ENCODE results near the gene HEMK1.

The HEMK1 gene

GRCh38 chr3:50575372-50575771, 6.0 kb downstream of the HEMK1 start:
- DNase-seq = no peak

- DNase-seq = no peak
Measured at GRCh38 chr3:50577348-50577747, 8.0 kb downstream of the HEMK1 start.

GRCh38 chr3:50580683-50581458, 11.5 kb downstream of the HEMK1 start:
- DNase-seq = no peak

GRCh38 chr3:50581459-50581842, 12.1 kb downstream of the HEMK1 start:
- DNase-seq = no peak

- no peak for DNase-seq
Measured at GRCh38 chr3:50582083-50582482, 12.8 kb downstream of the HEMK1 start.

GRCh38 chr3:50583897-50584296, 14.6 kb downstream of the HEMK1 start:
- no peak for DNase-seq

GRCh38 chr3:50584391-50584790, 15.1 kb downstream of the HEMK1 start:
- no peak for DNase-seq

GRCh38 chr3:50585919-50586762, 16.8 kb downstream of the HEMK1 start:
- no peak for DNase-seq

- DNase-seq = no peak
Measured at GRCh38 chr3:50586763-50587070, 17.4 kb downstream of the HEMK1 start.

- DNase-seq = no peak
Measured at GRCh38 chr3:50587373-50587772, 18.1 kb downstream of the HEMK1 start.

- DNase-seq = peak; percentile 88
Measured at GRCh38 chr3:50587806-50588758, 18.8 kb downstream of the HEMK1 start.

GRCh38 chr3:50588759-50589433, 19.6 kb downstream of the HEMK1 start:
- DNase-seq = no peak

- DNase-seq = peak; percentile 34
Measured at GRCh38 chr3:50591196-50591741, 21.9 kb downstream of the HEMK1 start.

GRCh38 chr3:50592568-50592967, 23.2 kb downstream of the HEMK1 start:
- DNase-seq = no peak

GRCh38 chr3:50594253-50594785, 25.0 kb downstream of the HEMK1 start:
- DNase-seq = no peak

GRCh38 chr3:50599115-50599715, 29.9 kb downstream of the HEMK1 start:
- no peak for DNase-seq

- no peak for DNase-seq
Measured at GRCh38 chr3:50599716-50600118, 30.4 kb downstream of the HEMK1 start.

- no peak for DNase-seq
Measured at GRCh38 chr3:50600141-50600753, 30.9 kb downstream of the HEMK1 start.

- DNase-seq = peak; percentile 92
Measured at GRCh38 chr3:50600841-50601591, 31.7 kb downstream of the HEMK1 start.

GRCh38 chr3:50602595-50603191, 33.4 kb downstream of the HEMK1 start:
- DNase-seq = no peak
